ENCODE measurements around the gene PPP2R2B.

DNA sequence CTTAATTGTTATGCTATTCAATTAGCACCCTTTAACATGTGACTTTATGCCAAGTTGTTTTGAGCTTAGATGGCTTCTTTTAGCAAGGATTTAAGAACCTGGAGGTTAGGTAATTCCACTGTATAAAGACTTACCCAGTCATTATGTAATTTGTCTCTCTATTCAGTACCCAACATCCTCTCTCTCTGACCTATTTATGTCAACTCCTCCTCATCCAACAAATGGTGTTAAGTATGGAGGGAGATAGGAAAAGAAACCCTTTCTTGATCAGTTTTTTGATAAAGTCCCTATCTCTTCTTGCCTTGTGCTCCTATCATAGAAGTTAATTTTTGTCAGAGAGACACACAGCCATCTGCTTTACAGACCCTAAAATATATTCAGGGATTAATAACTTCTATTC, 181.3 kb downstream of the PPP2R2B start:
- no peak for TF ChIP-seq NFE2L2 (conservative IDR thresholded peaks at IDR 0.05; ENCODE audit: low read length)
- TF ChIP-seq, protein P1, sequence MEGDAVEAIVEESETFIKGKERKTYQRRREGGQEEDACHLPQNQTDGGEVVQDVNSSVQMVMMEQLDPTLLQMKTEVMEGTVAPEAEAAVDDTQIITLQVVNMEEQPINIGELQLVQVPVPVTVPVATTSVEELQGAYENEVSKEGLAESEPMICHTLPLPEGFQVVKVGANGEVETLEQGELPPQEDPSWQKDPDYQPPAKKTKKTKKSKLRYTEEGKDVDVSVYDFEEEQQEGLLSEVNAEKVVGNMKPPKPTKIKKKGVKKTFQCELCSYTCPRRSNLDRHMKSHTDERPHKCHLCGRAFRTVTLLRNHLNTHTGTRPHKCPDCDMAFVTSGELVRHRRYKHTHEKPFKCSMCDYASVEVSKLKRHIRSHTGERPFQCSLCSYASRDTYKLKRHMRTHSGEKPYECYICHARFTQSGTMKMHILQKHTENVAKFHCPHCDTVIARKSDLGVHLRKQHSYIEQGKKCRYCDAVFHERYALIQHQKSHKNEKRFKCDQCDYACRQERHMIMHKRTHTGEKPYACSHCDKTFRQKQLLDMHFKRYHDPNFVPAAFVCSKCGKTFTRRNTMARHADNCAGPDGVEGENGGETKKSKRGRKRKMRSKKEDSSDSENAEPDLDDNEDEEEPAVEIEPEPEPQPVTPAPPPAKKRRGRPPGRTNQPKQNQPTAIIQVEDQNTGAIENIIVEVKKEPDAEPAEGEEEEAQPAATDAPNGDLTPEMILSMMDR (IDR thresholded peaks at IDR 0.05): no peak
- TF ChIP-seq, protein P2, sequence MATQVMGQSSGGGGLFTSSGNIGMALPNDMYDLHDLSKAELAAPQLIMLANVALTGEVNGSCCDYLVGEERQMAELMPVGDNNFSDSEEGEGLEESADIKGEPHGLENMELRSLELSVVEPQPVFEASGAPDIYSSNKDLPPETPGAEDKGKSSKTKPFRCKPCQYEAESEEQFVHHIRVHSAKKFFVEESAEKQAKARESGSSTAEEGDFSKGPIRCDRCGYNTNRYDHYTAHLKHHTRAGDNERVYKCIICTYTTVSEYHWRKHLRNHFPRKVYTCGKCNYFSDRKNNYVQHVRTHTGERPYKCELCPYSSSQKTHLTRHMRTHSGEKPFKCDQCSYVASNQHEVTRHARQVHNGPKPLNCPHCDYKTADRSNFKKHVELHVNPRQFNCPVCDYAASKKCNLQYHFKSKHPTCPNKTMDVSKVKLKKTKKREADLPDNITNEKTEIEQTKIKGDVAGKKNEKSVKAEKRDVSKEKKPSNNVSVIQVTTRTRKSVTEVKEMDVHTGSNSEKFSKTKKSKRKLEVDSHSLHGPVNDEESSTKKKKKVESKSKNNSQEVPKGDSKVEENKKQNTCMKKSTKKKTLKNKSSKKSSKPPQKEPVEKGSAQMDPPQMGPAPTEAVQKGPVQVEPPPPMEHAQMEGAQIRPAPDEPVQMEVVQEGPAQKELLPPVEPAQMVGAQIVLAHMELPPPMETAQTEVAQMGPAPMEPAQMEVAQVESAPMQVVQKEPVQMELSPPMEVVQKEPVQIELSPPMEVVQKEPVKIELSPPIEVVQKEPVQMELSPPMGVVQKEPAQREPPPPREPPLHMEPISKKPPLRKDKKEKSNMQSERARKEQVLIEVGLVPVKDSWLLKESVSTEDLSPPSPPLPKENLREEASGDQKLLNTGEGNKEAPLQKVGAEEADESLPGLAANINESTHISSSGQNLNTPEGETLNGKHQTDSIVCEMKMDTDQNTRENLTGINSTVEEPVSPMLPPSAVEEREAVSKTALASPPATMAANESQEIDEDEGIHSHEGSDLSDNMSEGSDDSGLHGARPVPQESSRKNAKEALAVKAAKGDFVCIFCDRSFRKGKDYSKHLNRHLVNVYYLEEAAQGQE (IDR thresholded peaks at IDR 0.05): no peak
- no peak for TF ChIP-seq POLR2AphosphoS2 (conservative IDR thresholded peaks at IDR 0.05; ENCODE audit: low read length)
- TF ChIP-seq, protein P3, sequence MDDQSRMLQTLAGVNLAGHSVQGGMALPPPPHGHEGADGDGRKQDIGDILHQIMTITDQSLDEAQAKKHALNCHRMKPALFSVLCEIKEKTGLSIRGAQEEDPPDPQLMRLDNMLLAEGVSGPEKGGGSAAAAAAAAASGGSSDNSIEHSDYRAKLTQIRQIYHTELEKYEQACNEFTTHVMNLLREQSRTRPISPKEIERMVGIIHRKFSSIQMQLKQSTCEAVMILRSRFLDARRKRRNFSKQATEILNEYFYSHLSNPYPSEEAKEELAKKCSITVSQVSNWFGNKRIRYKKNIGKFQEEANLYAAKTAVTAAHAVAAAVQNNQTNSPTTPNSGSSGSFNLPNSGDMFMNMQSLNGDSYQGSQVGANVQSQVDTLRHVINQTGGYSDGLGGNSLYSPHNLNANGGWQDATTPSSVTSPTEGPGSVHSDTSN (IDR thresholded peaks at IDR 0.05): no peak
- TF ChIP-seq RAD21 (conservative IDR thresholded peaks at IDR 0.05 in 1 of 2, IDR thresholded peaks at IDR 0.05 in 1 of 2): no peak
- no peak for TF ChIP-seq KDM5A (IDR thresholded peaks at IDR 0.05)
- TF ChIP-seq JUNB (IDR thresholded peaks at IDR 0.05): no peak
- TF ChIP-seq POLR2A (IDR thresholded peaks at IDR 0.05; ENCODE audit: low read length): no peak
- TF ChIP-seq SMC3 (IDR thresholded peaks at IDR 0.05): no peak
- no peak for TF ChIP-seq NPAS2 (CRISPR knock-in tag; IDR thresholded peaks at IDR 0.05; ENCODE audit: borderline replicate concordance)
